Heart right ventricle (tissue), 16 donors: ENCODE data around the gene KCNMA1. TPM values are rescaled to one million over a fixed set of nuclear protein-coding genes. Genes with fewer than 3 reads are reported as not detected.

ENCODE experiments used
- ATAC-seq, 8 donors: fragments of 200-7000 bp; cut with Tn5 transposase; one replicate each; pipeline ENCODE4 v1.9.1; 2020; ENCODE audit warnings: mild to moderate bottlenecking in 8 of 8, moderate library complexity in 8 of 8, moderate number of reproducible peaks in 1 of 8
- DNase-seq, 2 donors: peaks; one replicate each; pipeline ENCODE4 v3.0.0-alpha.2; 2020
- H3K27ac ChIP-seq, 10 donors: fragments of 200-600 bp; sonication (generic) in 2 of 10; one replicate each; pipeline versions ENCODE4 v1.5.0 to v1.8.0; 2020 to 2022; ENCODE audit warnings: mild to moderate bottlenecking in 3 of 10
- H3K27me3 ChIP-seq, 7 donors: fragments of 200-600 bp; one replicate each; pipeline ENCODE4 v1.8.0; 2021 to 2022; ENCODE audit warnings: mild to moderate bottlenecking in 2 of 7
- H3K36me3 ChIP-seq, 9 donors: fragments of 200-600 bp; sonication (generic) in 1 of 9; one replicate each; pipeline versions ENCODE4 v1.5.0 to v1.8.0; 2020 to 2022; ENCODE audit warnings: mild to moderate bottlenecking in 2 of 9
- H3K4me1 ChIP-seq, 9 donors: fragments of 200-600 bp; sonication (generic) in 1 of 9; one replicate each; pipeline versions ENCODE4 v1.5.0 to v1.8.0; 2020 to 2022; ENCODE audit warnings: mild to moderate bottlenecking in 4 of 9
- H3K4me3 ChIP-seq, 10 donors: fragments of 200-600 bp; sonication (generic) in 2 of 10; one replicate each; pipeline versions ENCODE4 v1.5.0 to v1.8.0; 2020 to 2022; ENCODE audit warnings: mild to moderate bottlenecking in 7 of 10, moderate library complexity in 2 of 10
- H3K9me3 ChIP-seq, 11 donors: fragments of 200-600 bp in 10 of 11; sonication (generic) in 2 of 11; one replicate each; pipeline versions ENCODE4 v1.5.0 to v1.8.0; 2013 to 2022; ENCODE audit warnings: mild to moderate bottlenecking in 2 of 11, control low read depth in 1 of 11, moderate library complexity in 1 of 11
- CTCF ChIP-seq, 9 donors: fragments of 200-600 bp; sonication (generic) in 2 of 9; IDR thresholded peaks; one replicate each; pipeline versions ENCODE4 v1.5.0 to v1.8.0; 2021 to 2022; ENCODE audit warnings: antibody characterized with exemption in 9 of 9, mild to moderate bottlenecking in 5 of 9, moderate library complexity in 1 of 9
- WGBS, 2 donors: extraction: QIAGEN DNeasy Blood & Tissue Kit; methylation state at CpG; one replicate each; pipeline ENCODE4 v1.1.7; 2013; ENCODE audit warnings: inconsistent platforms in 1 of 2; 5-methylcytosine and 5-hydroxymethylcytosine counted together
- intact Hi-C, 10 donors: fragments of 100-400 bp; cut with DNase I; formaldehyde crosslinking; loops; one replicate each; pipeline versions ENCODE4 v1.11.1 to v1.14.2; 2022
- polyA plus RNA-seq, 2 donors: library from polyadenylated mRNA; stranded (reverse); fragments of 200-250 nt; gene quantifications; one replicate each; pipeline ENCODE4 v1.2.3, GENCODE V29; 2013
- total RNA-seq, 10 donors: library from RNA; stranded (reverse); fragmentation: NEBNext Ultra II Directional in 3 of 10; extraction: Animal tissue kit (Norgen Biotek cat#: 25700) in 3 of 10; gene quantifications; one replicate each; pipeline versions ENCODE4 v1.2.1 to v1.2.4, GENCODE V29; 2021 to 2023
- donor health status: Arrhythmogenic right ventricular cardiomyopathy.
- donor health status: ischemic (EF 13 %, LVEDD 7.1; RV severe dilation, severe dysfunction).
- donor health status: healthy with polysubstance abuse.
- donor health status: DM: no; HTN: yes; CAD: no.
- donor health status: DM: no; HTN: no; CAD: no.
- donor health status: ischemic (EF 25% LVEDD 6.9; RV normal size, moderate dysfunction).
- donor health status: ischemic (EF 25% LVEDD 5.7; RV mildly dilated, moderate dysfunction).
- donor health status: healthy.
- donor health status: DM: yes; HTN: yes; CAD: no.
- donor health status: Ischemic cardiomyopathy.
- donor health status: ischemic (EF 35%, LVEDD 5.7; RV mildly dilated, moderate dysfunction).
- donor health status: nonischemic (EF 11% LVEDD 7.7; RV severe dilation, severe dysfunction).
- donor health status: DM: yes; HTN: yes; CAD: no.
- donor health status: PGD.
- donor health status: ischemic (EF 29% LVEDD 5.4; RV normal size, mild dysfunction).
- donor health status: nonischemic (EF 23%, LVEDD 6.1; RV moderate dilation, normal function).

The KCNMA1 gene
- total and polyA plus RNA-seq, 12 donors, result 0.59 to 5.3 (median 1.6) TPM

- intact Hi-C loops, result no loop called here
- TF ChIP-seq CTCF (IDR thresholded peaks at IDR 0.05), result no peak
- DNase-seq (no peak), ATAC-seq (no peak)
- Histone ChIP-seq H3K36me3 (no peaks in the 10 kb centered on the region), H3K27ac (no peak overlapping the region), H3K9me3 (no peaks in the 10 kb centered on the region), H3K4me1 (peaks cover 0 to 15% (median 0%) of the 10 kb centered on the region in 9 donors), H3K27me3 (peaks cover 0 to 18% (median 9%) of the 10 kb centered on the region in 7 donors), H3K4me3 (no peak overlapping the region)
- WGBS, 2 donors, result 81 to 92% methylated on average over 2 of the region's 2 CpGs
Observed at GRCh38 chr10:77027141-77027540, 610.5 kb downstream of the KCNMA1 start.

DNA sequence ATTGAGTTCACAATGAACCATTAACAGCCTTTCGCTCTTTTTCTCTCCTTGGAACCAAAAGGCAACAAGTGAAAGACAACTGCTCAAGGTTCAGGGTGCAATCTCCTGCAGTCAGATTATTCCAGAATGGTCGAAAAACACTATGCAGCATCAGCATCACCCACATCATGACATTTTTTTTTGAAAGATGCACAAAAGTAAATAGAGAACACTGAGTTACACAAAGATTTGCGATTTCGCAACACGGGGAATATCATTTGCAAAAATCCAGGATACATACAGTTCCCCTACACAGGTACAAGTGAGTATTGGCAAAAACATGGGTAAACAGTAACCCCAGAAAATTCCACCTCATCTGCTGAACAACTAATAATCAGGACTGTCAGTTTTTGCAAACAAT, 611.5 kb downstream of the KCNMA1 start:
- no peak overlapping the region for H3K27ac ChIP-seq
- intact Hi-C loops, result no loop called here
- WGBS, 2 donors, result 89 to 94% methylated on average over 5 of the region's 5 CpGs
- TF ChIP-seq CTCF (IDR thresholded peaks at IDR 0.05), result no peak
- peaks cover 0 to 5% (median 0%) of the 10 kb centered on the region in 9 donors for H3K4me1 ChIP-seq
- peaks cover 0 to 18% (median 10%) of the 10 kb centered on the region in 7 donors for H3K27me3 ChIP-seq
- ATAC-seq, result no peak
- no peak overlapping the region for H3K4me3 ChIP-seq
- DNase-seq, result no peak
- no peaks in the 10 kb centered on the region for H3K36me3 ChIP-seq
- no peaks in the 10 kb centered on the region for H3K9me3 ChIP-seq

- ATAC-seq, result no peak
- Histone ChIP-seq H3K27me3 (peaks cover 0 to 16% (median 10%) of the 10 kb centered on the region in 7 donors), H3K36me3 (no peaks in the 10 kb centered on the region), H3K27ac (no peak overlapping the region), H3K4me1 (no peaks in the 10 kb centered on the region), H3K9me3 (no peaks in the 10 kb centered on the region), H3K4me3 (no peak overlapping the region)
- intact Hi-C loops, result no loop called here
- no peak for TF ChIP-seq CTCF (IDR thresholded peaks at IDR 0.05)
- DNase-seq, result no peak
Observed at GRCh38 chr10:77024461-77024860, 613.1 kb downstream of the KCNMA1 start.

DNA sequence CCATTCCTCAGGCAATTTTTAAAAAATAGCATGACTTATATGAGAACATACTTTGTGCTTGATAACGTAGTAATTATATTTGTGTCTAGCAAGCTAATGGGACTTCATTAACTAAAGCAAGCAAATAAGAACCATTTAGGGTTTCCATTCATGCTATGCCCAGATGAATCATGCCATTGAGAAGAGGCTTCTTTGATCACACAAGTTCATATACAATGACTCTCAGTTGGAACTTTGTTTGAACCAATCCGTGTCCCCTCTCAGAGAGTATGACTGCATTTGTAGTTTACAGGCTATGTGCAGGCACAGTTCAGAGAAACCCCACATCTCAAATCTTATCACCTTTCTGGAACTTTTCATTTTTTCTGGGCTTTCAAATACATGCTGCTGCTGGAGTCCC, 614.2 kb downstream of the KCNMA1 start:
- Histone ChIP-seq H3K9me3 (no peaks in the 10 kb centered on the region), H3K27ac (no peak overlapping the region), H3K4me1 (no peaks in the 10 kb centered on the region), H3K4me3 (no peak overlapping the region), H3K27me3 (peaks cover 0 to 10% (median 8%) of the 10 kb centered on the region in 7 donors), H3K36me3 (no peaks in the 10 kb centered on the region)
- ATAC-seq (no peak), DNase-seq (no peak)
- 92 to 93% methylated on average over 2 of the region's 2 CpGs for WGBS, 2 donors
- intact Hi-C loops, result no loop called here
- no peak for TF ChIP-seq CTCF (IDR thresholded peaks at IDR 0.05)
